Smooth muscle cell (in vitro differentiated cells): ENCODE measurements around the gene RAPSN. TPM values are rescaled to one million over a fixed set of nuclear protein-coding genes. Genes with fewer than 3 reads are reported as not detected.
A peak's percentile ranks its signal among the peaks of the same experiment; 100 is the strongest.

Experiments used
- DNase-seq: peaks from one replicate; lab custom pipeline; 2025; ENCODE audit not compliant: unreplicated experiment; lab: John Stamatoyannopoulos, UW
- H2AFZ ChIP-seq: fragments of 200-600 bp; sonication (generic); 2 replicates; pipeline ENCODE4 v1.6.0; 2016; ENCODE audit warnings: antibody characterized with exemption, low read depth, mild to moderate bottlenecking
- H3F3A ChIP-seq: fragments of 200-600 bp; sonication (generic); 2 replicates; pipeline ENCODE4 v1.6.0; 2017; ENCODE audit warnings: antibody characterized with exemption, low read depth
- H3K27ac ChIP-seq: fragments of 200-600 bp; sonication (generic); 2 replicates; pipeline ENCODE4 v1.5.1; 2016; ENCODE audit warnings: low read depth, mild to moderate bottlenecking
- H3K27me3 ChIP-seq: fragments of 200-600 bp; sonication (generic); 2 replicates; pipeline ENCODE4 v1.6.1; 2016; ENCODE audit warnings: low read depth, mild to moderate bottlenecking
- H3K36me3 ChIP-seq: fragments of 200-600 bp; sonication (generic); 2 replicates; pipeline ENCODE4 v1.5.1; 2016; ENCODE audit warnings: low read depth
- H3K4me1 ChIP-seq: fragments of 200-600 bp; sonication (generic); 2 replicates; pipeline ENCODE4 v1.5.1; 2016; ENCODE audit warnings: low read depth
- H3K4me2 ChIP-seq: fragments of 200-600 bp; sonication (generic); 2 replicates; pipeline ENCODE4 v1.6.0; 2016; ENCODE audit warnings: mild to moderate bottlenecking
- H3K4me3 ChIP-seq: fragments of 200-600 bp; sonication (generic); 2 replicates; pipeline ENCODE4 v1.5.1; 2016; ENCODE audit warnings: mild to moderate bottlenecking
- H3K79me2 ChIP-seq: fragments of 200-600 bp; sonication (generic); 2 replicates; pipeline ENCODE4 v1.6.0; 2016; ENCODE audit warnings: low read depth, mild to moderate bottlenecking
- H3K9ac ChIP-seq: fragments of 200-600 bp; sonication (generic); 2 replicates; pipeline ENCODE4 v1.6.0; 2016; ENCODE audit warnings: low read depth
- H3K9me3 ChIP-seq: fragments of 200-600 bp; sonication (generic); replicated peaks from 2 replicates; pipeline ENCODE4 v1.5.1; 2016; ENCODE audit warnings: low read depth
- H4K20me1 ChIP-seq: fragments of 200-600 bp; sonication (generic); 2 replicates; pipeline ENCODE4 v1.6.0; 2016; ENCODE audit warnings: low read depth
- WGBS: methylation state at CpG from one replicate; pipeline ENCODE4 v1.1.7; 2016; ENCODE audit warnings: low lambda C conversion rate; 5-methylcytosine and 5-hydroxymethylcytosine counted together
- polyA plus RNA-seq: library from polyadenylated mRNA; unstranded; fragments of >200 nt; fragmentation: Nextera tagmentation; extraction: Ambion mirVana; gene quantifications from 2 replicates; pipeline ENCODE4 v1.2.1, GENCODE V29; 2016
- total RNA-seq: library from RNA; depleted of rRNA; stranded (reverse); fragments of >200 nt; gene quantifications from 2 replicates; pipeline ENCODE4 v1.2.3, GENCODE V29; 2014
- TF ChIP-seq, protein P1 (sequence below): fragments of 200-600 bp; sonication (generic); IDR thresholded peaks from 2 replicates; pipeline ENCODE4 v1.5.1; 2017; ENCODE audit warnings: borderline replicate concordance, mild to moderate bottlenecking, antibody characterized with exemption; ENCODE audit not compliant: insufficient read depth, poor library complexity, severe bottlenecking

Gene RAPSN
- total and polyA plus RNA-seq, 2 experiments from 2014 or later, result 0.41 TPM; not detected in 1

DNA sequence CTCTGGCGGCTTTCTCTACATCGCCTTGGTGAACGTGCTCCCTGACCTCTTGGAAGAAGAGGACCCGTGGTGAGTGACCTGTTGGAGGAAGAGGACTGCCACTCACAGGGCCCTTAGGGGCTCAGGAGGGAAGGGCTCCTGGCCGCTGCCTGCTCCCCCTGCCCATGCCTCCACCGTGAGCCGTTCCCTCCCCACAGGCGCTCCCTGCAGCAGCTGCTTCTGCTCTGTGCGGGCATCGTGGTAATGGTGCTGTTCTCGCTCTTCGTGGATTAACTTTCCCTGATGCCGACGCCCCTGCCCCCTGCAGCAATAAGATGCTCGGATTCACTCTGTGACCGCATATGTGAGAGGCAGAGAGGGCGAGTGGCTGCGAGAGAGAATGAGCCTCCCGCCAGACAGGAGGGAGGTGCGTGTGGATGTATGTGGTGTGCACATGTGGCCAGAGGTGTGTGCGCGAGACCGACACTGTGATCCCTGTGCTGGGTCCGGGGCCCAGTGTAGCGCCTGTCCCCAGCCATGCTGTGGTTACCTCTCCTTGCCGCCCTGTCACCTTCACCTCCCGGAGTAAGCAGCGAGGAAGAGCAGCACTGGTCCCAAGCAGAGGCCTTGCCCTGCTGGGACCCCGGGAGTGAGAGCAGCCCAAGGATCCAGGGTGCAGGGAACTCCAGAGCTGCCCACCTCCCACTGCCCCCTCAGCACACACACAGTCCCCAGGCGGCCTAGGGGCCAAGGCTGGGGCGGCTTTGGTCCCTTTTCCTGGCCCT lies 33.7 kb downstream of the RAPSN start:
- no peaks in the 10 kb centered on the region for H3K27me3 ChIP-seq
- H3K4me2 ChIP-seq, result peak overlapping the region; percentile 58
- no peak for DNase-seq
- WGBS, result 90% methylated on average over 29 of the region's 31 CpGs
- H3K4me3 ChIP-seq, result no peak overlapping the region
- peaks cover 20% of the 10 kb centered on the region for H3K79me2 ChIP-seq
- peaks cover 7% of the 10 kb centered on the region for H3K4me1 ChIP-seq
- TF ChIP-seq, protein P1, sequence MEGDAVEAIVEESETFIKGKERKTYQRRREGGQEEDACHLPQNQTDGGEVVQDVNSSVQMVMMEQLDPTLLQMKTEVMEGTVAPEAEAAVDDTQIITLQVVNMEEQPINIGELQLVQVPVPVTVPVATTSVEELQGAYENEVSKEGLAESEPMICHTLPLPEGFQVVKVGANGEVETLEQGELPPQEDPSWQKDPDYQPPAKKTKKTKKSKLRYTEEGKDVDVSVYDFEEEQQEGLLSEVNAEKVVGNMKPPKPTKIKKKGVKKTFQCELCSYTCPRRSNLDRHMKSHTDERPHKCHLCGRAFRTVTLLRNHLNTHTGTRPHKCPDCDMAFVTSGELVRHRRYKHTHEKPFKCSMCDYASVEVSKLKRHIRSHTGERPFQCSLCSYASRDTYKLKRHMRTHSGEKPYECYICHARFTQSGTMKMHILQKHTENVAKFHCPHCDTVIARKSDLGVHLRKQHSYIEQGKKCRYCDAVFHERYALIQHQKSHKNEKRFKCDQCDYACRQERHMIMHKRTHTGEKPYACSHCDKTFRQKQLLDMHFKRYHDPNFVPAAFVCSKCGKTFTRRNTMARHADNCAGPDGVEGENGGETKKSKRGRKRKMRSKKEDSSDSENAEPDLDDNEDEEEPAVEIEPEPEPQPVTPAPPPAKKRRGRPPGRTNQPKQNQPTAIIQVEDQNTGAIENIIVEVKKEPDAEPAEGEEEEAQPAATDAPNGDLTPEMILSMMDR, result no peak
- H4K20me1 ChIP-seq, result peaks cover 19% of the 10 kb centered on the region
- H3K9ac ChIP-seq, result peak overlapping the region; percentile 18
- no peaks in the 10 kb centered on the region for H3K36me3 ChIP-seq
- H3K9me3 ChIP-seq, result no peaks in the 10 kb centered on the region
- H3F3A ChIP-seq, result peaks cover 31% of the 10 kb centered on the region
- peak overlapping the region; percentile 81 for H3K27ac ChIP-seq
- no peak overlapping the region for H2AFZ ChIP-seq

DNA sequence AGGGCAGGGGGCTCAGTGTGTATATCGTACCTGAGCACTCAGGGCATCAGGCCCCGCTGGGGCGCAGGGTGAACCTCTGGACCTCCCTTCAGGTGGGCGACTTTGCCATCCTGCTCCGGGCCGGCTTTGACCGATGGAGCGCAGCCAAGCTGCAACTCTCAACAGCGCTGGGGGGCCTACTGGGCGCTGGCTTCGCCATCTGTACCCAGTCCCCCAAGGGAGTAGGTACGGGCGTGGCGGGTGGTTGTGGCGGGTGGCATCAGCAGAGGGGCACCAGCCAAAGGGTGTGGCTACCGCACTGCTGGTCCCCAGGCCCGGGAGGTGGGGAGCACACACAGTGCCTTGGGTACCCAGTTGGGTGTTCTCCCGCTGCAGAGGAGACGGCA lies 34.3 kb downstream of the RAPSN start:
- Histone ChIP-seq H3K4me2 (no peak overlapping the region), H3F3A (peaks cover 31% of the 10 kb centered on the region), H3K9ac (no peak overlapping the region), H3K27ac (peak overlapping the region; percentile 81), H3K27me3 (no peaks in the 10 kb centered on the region), H3K9me3 (no peaks in the 10 kb centered on the region), H2AFZ (no peak overlapping the region), H3K36me3 (no peaks in the 10 kb centered on the region), H3K4me1 (peaks cover 11% of the 10 kb centered on the region), H3K79me2 (peaks cover 26% of the 10 kb centered on the region), H4K20me1 (peaks cover 25% of the 10 kb centered on the region), H3K4me3 (no peak overlapping the region)
- TF ChIP-seq, protein P1, result no peak
- 90% methylated on average over 16 of the region's 19 CpGs for WGBS
- no peak for DNase-seq

DNA sequence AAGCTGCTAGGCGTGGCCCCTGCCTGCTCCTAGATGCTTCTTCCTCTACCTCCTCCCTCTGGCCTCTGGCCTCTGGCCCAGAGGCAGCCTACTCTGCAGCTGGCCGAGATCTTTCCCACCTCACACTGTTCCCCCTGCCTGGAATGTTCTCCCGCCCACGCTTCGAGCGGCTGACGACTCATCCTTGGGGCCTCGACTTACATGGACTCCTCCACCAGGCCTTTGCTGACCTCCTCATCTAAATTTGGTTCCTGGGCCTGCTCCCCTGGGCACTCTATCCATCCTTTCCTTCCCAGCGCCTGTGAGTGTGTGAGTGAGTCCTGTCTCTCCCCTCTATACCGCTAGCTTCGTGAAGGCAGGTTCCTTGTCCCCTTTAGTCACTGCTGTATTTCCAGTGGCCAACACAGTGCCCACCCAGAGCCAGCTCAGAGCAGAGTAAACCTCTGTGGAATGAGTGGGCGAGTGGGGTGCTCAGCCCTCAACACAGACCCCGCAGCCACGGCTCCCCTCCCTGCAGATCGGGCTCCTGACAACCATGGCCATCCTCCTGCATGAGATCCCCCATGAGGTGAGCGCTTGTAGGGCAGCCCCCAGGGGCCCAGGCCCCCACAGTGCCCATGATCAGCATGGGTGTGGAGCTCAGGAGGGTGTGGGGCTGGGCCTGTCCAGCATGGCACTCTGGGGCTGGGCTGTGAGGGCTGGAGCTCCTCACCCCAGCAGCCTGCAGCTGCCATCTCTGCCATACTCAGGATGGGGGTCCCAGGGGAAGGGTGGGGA lies 34.8 kb downstream of the RAPSN start:
- no peak for DNase-seq
- H4K20me1 ChIP-seq, result peaks cover 30% of the 10 kb centered on the region
- H3K9me3 ChIP-seq, result no peaks in the 10 kb centered on the region
- no peak overlapping the region for H3K9ac ChIP-seq
- peaks cover 31% of the 10 kb centered on the region for H3F3A ChIP-seq
- no peaks in the 10 kb centered on the region for H3K36me3 ChIP-seq
- H2AFZ ChIP-seq, result no peak overlapping the region
- peaks cover 31% of the 10 kb centered on the region for H3K79me2 ChIP-seq
- TF ChIP-seq, protein P1, result no peak
- no peak overlapping the region for H3K4me3 ChIP-seq
- H3K27me3 ChIP-seq, result no peaks in the 10 kb centered on the region
- WGBS, result 56% methylated on average over 16 of the region's 16 CpGs
- peak overlapping the region; percentile 69 for H3K27ac ChIP-seq
- H3K4me2 ChIP-seq, result peak overlapping the region; percentile 64
- peaks cover 17% of the 10 kb centered on the region for H3K4me1 ChIP-seq
